ENCODE results near the gene SETD1B.

- TF ChIP-seq EZH2 (IDR thresholded peaks at IDR 0.05; ENCODE audit: borderline replicate concordance, low read length) (no peak), CTCF (IDR thresholded peaks at IDR 0.05; ENCODE audit: low read length) (no peak)
These were observed 1.3 kb upstream of the SETD1B start for GRCh38 chr12:121802485-121802842.

Measured in OCI-LY1 (cell line).